ENCODE data around the gene NFKBIL1. TPM values are rescaled to one million over a fixed set of nuclear protein-coding genes. Genes with fewer than 3 reads are reported as not detected.
"Not testable (repeated sequence)": the region's sequence is repeated elsewhere in the genome, so short reads cannot be mapped to it uniquely, and the experiment has no call there.

The NFKBIL1 gene
- 23.4 TPM for polyA plus RNA-seq
- long read RNA-seq, donor 1, partial matches to known transcripts: 0 of 3 reads
- long read RNA-seq, donor 1, other reads (novel, unspliced or antisense): 0 of 3 reads
- long read RNA-seq, donor 2, transcript NFKBIL1-203 (4 exons, 1,478 nt): major isoform, 8 of 9 reads
- long read RNA-seq, donor 2, partial matches to known transcripts: 0 of 9 reads
- long read RNA-seq, donor 2, other reads (novel, unspliced or antisense): 0 of 9 reads
- long read RNA-seq, donor 3, transcript NFKBIL1-203 (4 exons, 1,478 nt): major isoform, 6 of 122 reads
- long read RNA-seq, donor 3, transcript NFKBIL1-201 (4 exons, 1,401 nt): minor isoform, 5 of 122 reads
- long read RNA-seq, donor 3, partial matches to known transcripts: 111 of 122 reads
- long read RNA-seq, donor 3, other reads (novel, unspliced or antisense): 0 of 122 reads
- long read RNA-seq, donor 4, partial matches to known transcripts: 0 of 1 reads
- long read RNA-seq, donor 4, other reads (novel, unspliced or antisense): 0 of 1 reads
- long read RNA-seq, donor 5, partial matches to known transcripts: 0 of 5 reads
- long read RNA-seq, donor 5, other reads (novel, unspliced or antisense): 0 of 5 reads
- long read RNA-seq, donor 6, transcript NFKBIL1-203 (4 exons, 1,478 nt): major isoform, 7 of 17 reads
- long read RNA-seq, donor 6, partial matches to known transcripts: 7 of 17 reads
- long read RNA-seq, donor 6, other reads (novel, unspliced or antisense): 0 of 17 reads
- long read RNA-seq, donor 7, partial matches to known transcripts: 0 of 3 reads
- long read RNA-seq, donor 7, other reads (novel, unspliced or antisense): 0 of 3 reads
- long read RNA-seq, donor 8, transcript NFKBIL1-203 (4 exons, 1,478 nt): major isoform, 7 of 10 reads
- long read RNA-seq, donor 8, partial matches to known transcripts: 0 of 10 reads
- long read RNA-seq, donor 8, other reads (novel, unspliced or antisense): 0 of 10 reads
- long read RNA-seq, donor 9, transcript NFKBIL1-203 (4 exons, 1,478 nt): major isoform, 8 of 12 reads
- long read RNA-seq, donor 9, partial matches to known transcripts: 0 of 12 reads
- long read RNA-seq, donor 9, other reads (novel, unspliced or antisense): 0 of 12 reads
- long read RNA-seq, donor 10, transcript NFKBIL1-203 (4 exons, 1,478 nt): major isoform, 9 of 14 reads
- long read RNA-seq, donor 10, partial matches to known transcripts: 0 of 14 reads
- long read RNA-seq, donor 10, other reads (novel, unspliced or antisense): 0 of 14 reads
- long read RNA-seq, donor 11, partial matches to known transcripts: 0 of 2 reads
- long read RNA-seq, donor 11, other reads (novel, unspliced or antisense): 0 of 2 reads

- Histone ChIP-seq H3K9me3 (ENCODE audit: control insufficient read depth, low read depth, low read length) (peaks cover 3% of the 10 kb centered on the region), H3K4me1 (ENCODE audit: control insufficient read depth, insufficient read depth, low read length) (peaks cover 8% of the 10 kb centered on the region), H3K4me3 (ENCODE audit: low read length) (peak within 1 kb of the TSS; percentile 50), H3K27ac (ENCODE audit: low read length) (peak within 1 kb of the TSS; percentile 77), H3K36me3 (ENCODE audit: control insufficient read depth, insufficient read depth, low read length) (peaks cover 14% of the 10 kb centered on the region), H3K27me3 (ENCODE audit: control insufficient read depth, insufficient read depth, low read length) (no peaks in the 10 kb centered on the region)
- WGBS (ENCODE audit: insufficient coverage, low lambda C conversion rate): 1% methylated on average over 7 of the region's 25 CpGs
- DNase-seq: peak; percentile 96 to 97
Measured at GRCh38 chr6:31546958-31547726, at the start of gene NFKBIL1. NFKBIL1 (plus strand) TSS chr6:31547608; CDS start chr6:31547695, 87 bp downstream.

GRCh38 chr6:31498748-31499147 is 48.7 kb upstream of the NFKBIL1 start:
- Histone ChIP-seq H3K9me3 (ENCODE audit: control insufficient read depth, low read depth, low read length) (peaks cover 6% of the 10 kb centered on the region), H3K4me1 (ENCODE audit: control insufficient read depth, insufficient read depth, low read length) (peaks cover 11% of the 10 kb centered on the region), H3K27me3 (ENCODE audit: control insufficient read depth, insufficient read depth, low read length) (peaks cover 65% of the 10 kb centered on the region), H3K27ac (ENCODE audit: low read length) (no peak overlapping the region), H3K36me3 (ENCODE audit: control insufficient read depth, insufficient read depth, low read length) (no peaks in the 10 kb centered on the region), H3K4me3 (ENCODE audit: low read length) (no peak overlapping the region)
- DNase-seq: peak in 1 of 2 donors; percentile 3
- WGBS (ENCODE audit: insufficient coverage, low lambda C conversion rate): no CpG with 5 or more reads among the region's 21 CpGs

- H3K27ac ChIP-seq (ENCODE audit: low read length); H3K9me3 ChIP-seq (ENCODE audit: control insufficient read depth, low read depth, low read length); H3K36me3 ChIP-seq (ENCODE audit: control insufficient read depth, insufficient read depth, low read length); H3K4me1 ChIP-seq (ENCODE audit: control insufficient read depth, insufficient read depth, low read length); H3K4me3 ChIP-seq (ENCODE audit: low read length); DNase-seq: not testable (repeated sequence)
- H3K27me3 ChIP-seq (ENCODE audit: control insufficient read depth, insufficient read depth, low read length): peaks cover 57% of the 10 kb centered on the region
- no CpG with 5 or more reads among the region's 2 CpGs for WGBS (ENCODE audit: insufficient coverage, low lambda C conversion rate)
Measured at GRCh38 chr6:31499648-31500047, 47.8 kb upstream of the NFKBIL1 start.

- DNase-seq: no peak
- H3K9me3 ChIP-seq (ENCODE audit: control insufficient read depth, low read depth, low read length): peaks cover 6% of the 10 kb centered on the region
- H3K4me3 ChIP-seq (ENCODE audit: low read length): no peak overlapping the region
- H3K27ac ChIP-seq (ENCODE audit: low read length): no peak overlapping the region
- peaks cover 47% of the 10 kb centered on the region for H3K27me3 ChIP-seq (ENCODE audit: control insufficient read depth, insufficient read depth, low read length)
- peaks cover 4% of the 10 kb centered on the region for H3K4me1 ChIP-seq (ENCODE audit: control insufficient read depth, insufficient read depth, low read length)
- H3K36me3 ChIP-seq (ENCODE audit: control insufficient read depth, insufficient read depth, low read length): no peaks in the 10 kb centered on the region
Measured at GRCh38 chr6:31502586-31502985, 44.8 kb upstream of the NFKBIL1 start.

- not testable (repeated sequence) for DNase-seq
Measured at GRCh38 chr6:31509036-31509435, 38.4 kb upstream of the NFKBIL1 start.

GRCh38 chr6:31510007-31510406 is 37.4 kb upstream of the NFKBIL1 start:
- WGBS (ENCODE audit: insufficient coverage, low lambda C conversion rate): 73% methylated on average over 3 of the region's 4 CpGs
- Histone ChIP-seq H3K4me3 (ENCODE audit: low read length) (no peak overlapping the region), H3K9me3 (ENCODE audit: control insufficient read depth, low read depth, low read length) (no peaks in the 10 kb centered on the region), H3K27me3 (ENCODE audit: control insufficient read depth, insufficient read depth, low read length) (peaks cover 27% of the 10 kb centered on the region), H3K4me1 (ENCODE audit: control insufficient read depth, insufficient read depth, low read length) (no peaks in the 10 kb centered on the region), H3K27ac (ENCODE audit: low read length) (no peak overlapping the region), H3K36me3 (ENCODE audit: control insufficient read depth, insufficient read depth, low read length) (no peaks in the 10 kb centered on the region)
- no peak for DNase-seq

More at GRCh38 chr6:31509036-31509435, 38.4 kb upstream of the NFKBIL1 start:
- not testable (repeated sequence) for H3K4me3 ChIP-seq (ENCODE audit: low read length); H3K36me3 ChIP-seq (ENCODE audit: control insufficient read depth, insufficient read depth, low read length); H3K27ac ChIP-seq (ENCODE audit: low read length); H3K9me3 ChIP-seq (ENCODE audit: control insufficient read depth, low read depth, low read length); H3K4me1 ChIP-seq (ENCODE audit: control insufficient read depth, insufficient read depth, low read length)
- H3K27me3 ChIP-seq (ENCODE audit: control insufficient read depth, insufficient read depth, low read length): peaks cover 30% of the 10 kb centered on the region
- WGBS (ENCODE audit: insufficient coverage, low lambda C conversion rate): no CpG with 5 or more reads among the region's 2 CpGs

- no peaks in the 10 kb centered on the region for H3K9me3 ChIP-seq (ENCODE audit: control insufficient read depth, low read depth, low read length)
- H3K4me1 ChIP-seq (ENCODE audit: control insufficient read depth, insufficient read depth, low read length): no peaks in the 10 kb centered on the region
- peaks cover 15% of the 10 kb centered on the region for H3K27me3 ChIP-seq (ENCODE audit: control insufficient read depth, insufficient read depth, low read length)
- H3K36me3 ChIP-seq (ENCODE audit: control insufficient read depth, insufficient read depth, low read length): no peaks in the 10 kb centered on the region
- H3K4me3 ChIP-seq (ENCODE audit: low read length): no peak overlapping the region
- WGBS (ENCODE audit: insufficient coverage, low lambda C conversion rate): no CpG with 5 or more reads among the region's 5 CpGs
- DNase-seq: no peak
- no peak overlapping the region for H3K27ac ChIP-seq (ENCODE audit: low read length)
Measured at GRCh38 chr6:31513456-31514165, 33.8 kb upstream of the NFKBIL1 start.

- no peaks in the 10 kb centered on the region for H3K9me3 ChIP-seq (ENCODE audit: control insufficient read depth, low read depth, low read length)
- no CpG with 5 or more reads among the region's 3 CpGs for WGBS (ENCODE audit: insufficient coverage, low lambda C conversion rate)
- H3K36me3 ChIP-seq (ENCODE audit: control insufficient read depth, insufficient read depth, low read length): no peaks in the 10 kb centered on the region
- no peaks in the 10 kb centered on the region for H3K4me1 ChIP-seq (ENCODE audit: control insufficient read depth, insufficient read depth, low read length)
- peaks cover 6% of the 10 kb centered on the region for H3K27me3 ChIP-seq (ENCODE audit: control insufficient read depth, insufficient read depth, low read length)
- H3K27ac ChIP-seq (ENCODE audit: low read length): no peak overlapping the region
- DNase-seq: no peak
- no peak overlapping the region for H3K4me3 ChIP-seq (ENCODE audit: low read length)
Measured at GRCh38 chr6:31521835-31522234, 25.6 kb upstream of the NFKBIL1 start.

GRCh38 chr6:31525553-31525931 is 21.9 kb upstream of the NFKBIL1 start:
- WGBS (ENCODE audit: insufficient coverage, low lambda C conversion rate): no CpG with 5 or more reads among the region's 8 CpGs

More at GRCh38 chr6:31525553-31525931, 21.9 kb upstream of the NFKBIL1 start:
- no peak overlapping the region for H3K4me3 ChIP-seq (ENCODE audit: low read length)
- no peaks in the 10 kb centered on the region for H3K9me3 ChIP-seq (ENCODE audit: control insufficient read depth, low read depth, low read length)
- H3K27ac ChIP-seq (ENCODE audit: low read length): no peak overlapping the region
- no peak for DNase-seq
- peaks cover 2% of the 10 kb centered on the region for H3K27me3 ChIP-seq (ENCODE audit: control insufficient read depth, insufficient read depth, low read length)
- peaks cover 7% of the 10 kb centered on the region for H3K4me1 ChIP-seq (ENCODE audit: control insufficient read depth, insufficient read depth, low read length)
- peaks cover 12% of the 10 kb centered on the region for H3K36me3 ChIP-seq (ENCODE audit: control insufficient read depth, insufficient read depth, low read length)

All from large intestine (tissue), 12 donors.